GM12878 (cell line): ENCODE data around the gene PDPK1. TPM values are rescaled to one million over a fixed set of nuclear protein-coding genes. Genes with fewer than 3 reads are reported as not detected.

ENCODE experiments used
- ATAC-seq: fragments of 200-7000 bp; cut with Tn5 transposase; 3 replicates; pipeline ENCODE4 v1.9.1; 2020; ENCODE audit warnings: mild to moderate bottlenecking, moderate library complexity
- BruUV-seq: library from RNA; stranded (reverse); fragments of 400-500 nt; replicated peaks from 2 replicates; lab custom pipeline; 2021; lab: Mats Ljungman, UMichigan
- CTCF ChIA-PET: fragments of 300-600 bp; sonication (Branson Sonifier 250); formaldehyde crosslinking; extraction: SDS; loops from one replicate; lab custom pipeline; 2021; ENCODE audit warnings: inconsistent platforms; lab: Yijun Ruan, JAX
- POLR2A ChIA-PET: fragments of 350-600 bp; formaldehyde crosslinking; extraction: SDS; loops from one replicate; lab custom pipeline; 2021; ENCODE audit warnings: inconsistent platforms; lab: Charles Lee
- RAD21 ChIA-PET: fragments of 300-600 bp; sonication (Branson Sonifier 250); formaldehyde crosslinking; loops from one replicate; lab custom pipeline; 2023; ENCODE audit warnings: antibody characterized with exemption; ENCODE audit not compliant: unreplicated experiment; lab: Charles Lee
- SMC1A ChIA-PET: fragments of 300-600 bp; sonication (Branson Sonifier 250); formaldehyde crosslinking; loops from one replicate; lab custom pipeline; 2023; ENCODE audit not compliant: unreplicated experiment, uncharacterized antibody; lab: Charles Lee
- DNase-seq: peaks from one replicate; pipeline ENCODE4 v3.0.0-alpha.2; 2011; ENCODE audit warnings: low read depth, low spot score
- FAIRE-seq: peaks from 3 replicates; lab custom pipeline; 2011; peaks lifted over from hg19 to GRCh38; lab: Jason Lieb, UNC
- H2AFZ ChIP-seq: 2 replicates; pipeline ENCODE4 v1.6.0; 2011; ENCODE audit warnings: low read depth, low read length, control low read depth; ENCODE audit not compliant: control insufficient read depth
- H3K27ac ChIP-seq: 2 replicates; pipeline ENCODE4 v1.5.1; 2011; ENCODE audit warnings: control low read depth; ENCODE audit not compliant: control insufficient read depth, insufficient read depth
- H3K27me3 ChIP-seq, 2 experiments: replicated peaks in 1 of 2; 2 replicates each; pipeline versions ENCODE4 v1.6.0 to v1.6.1; 2011; ENCODE audit warnings: low read length in 1 of 2; ENCODE audit not compliant: control insufficient read depth in 2 of 2, insufficient read depth in 2 of 2
- H3K36me3 ChIP-seq, 2 experiments: 2 replicates each; pipeline ENCODE4 v1.5.1; 2011; ENCODE audit warnings: low read length in 1 of 2; ENCODE audit not compliant: control insufficient read depth in 2 of 2, insufficient read depth in 2 of 2
- H3K4me1 ChIP-seq: 2 replicates; pipeline ENCODE4 v1.6.1; 2011; ENCODE audit warnings: mild to moderate bottlenecking, low read length, moderate library complexity, mixed read lengths; ENCODE audit not compliant: control insufficient read depth, insufficient read depth
- H3K4me2 ChIP-seq: 2 replicates; pipeline ENCODE4 v1.6.0; 2011; ENCODE audit warnings: control low read depth; ENCODE audit not compliant: control insufficient read depth, insufficient read depth
- H3K4me3 ChIP-seq: fragments of 200-600 bp; sonication (generic); 2 replicates; pipeline ENCODE4 v1.5.1; 2016
- H3K79me2 ChIP-seq: 2 replicates; pipeline ENCODE4 v1.6.0; 2011; ENCODE audit warnings: low read length; ENCODE audit not compliant: control insufficient read depth, insufficient read depth
- H3K9ac ChIP-seq: 2 replicates; pipeline ENCODE4 v1.8.0; 2011; ENCODE audit warnings: low read length, control low read depth, mixed read lengths; ENCODE audit not compliant: control insufficient read depth, insufficient read depth
- H3K9me3 ChIP-seq: replicated peaks from 3 replicates; pipeline ENCODE4 v1.5.1; 2011; ENCODE audit warnings: mild to moderate bottlenecking, low read length; ENCODE audit not compliant: control insufficient read depth, insufficient read depth
- H4K20me1 ChIP-seq: 2 replicates; pipeline ENCODE4 v1.6.0; 2011; ENCODE audit not compliant: control insufficient read depth, insufficient read depth
- REST ChIP-seq: IDR thresholded peaks from 2 replicates; pipeline ENCODE4 v1.6.1; 2012; ENCODE audit warnings: mild to moderate bottlenecking, low read depth, low read length
- SREBF1 ChIP-seq: IDR thresholded peaks from 2 replicates; pipeline ENCODE4 v1.6.1; 2012; ENCODE audit warnings: mild to moderate bottlenecking, low read length
- SUPT20H ChIP-seq: IDR thresholded peaks from 2 replicates; pipeline ENCODE4 v1.6.1; 2011; ENCODE audit warnings: low read depth, mild to moderate bottlenecking, low read length, moderate library complexity, borderline replicate concordance; ENCODE audit not compliant: control insufficient read depth
- WGBS: methylation state at CpG from one replicate; pipeline ENCODE4 v1.1.6; 2016; ENCODE audit warnings: low lambda C conversion rate; ENCODE audit not compliant: insufficient replicate concordance, insufficient coverage; ENCODE audit errors: missing lambda C conversion rate; 5-methylcytosine and 5-hydroxymethylcytosine counted together
- in situ Hi-C: fragments of 300-500 bp; cut with MboI; formaldehyde crosslinking; loops from 9 replicates; pipeline ENCODE4 v1.14.3; 2018; ENCODE audit warnings: mixed read lengths
- intact Hi-C: fragments of 100-400 bp; cut with micrococcal nuclease; formaldehyde crosslinking; loops from one replicate; pipeline ENCODE4 v1.14.2; 2022; ENCODE audit not compliant: unreplicated experiment
- polyA plus RNA-seq, 11 experiments: library from polyadenylated mRNA; depleted of rRNA in 4 of 11; unstranded in 6 of 11; stranded (reverse) in 5 of 11; fragments of >200 nt; fragmentation: Nextera tagmentation in 4 of 11; fragmentation: Illumina TruSeq in 1 of 11; extraction: Ambion mirVana in 4 of 11; extraction: Trizol in 1 of 11; gene quantifications; 1 replicate in 1 of 11; 2 replicates in 10 of 11; pipeline versions ENCODE4 v1.2.1 to v1.2.3, GENCODE V29; 2011 to 2016; ENCODE audit warnings: inconsistent platforms in 2 of 11, missing spikeins in 2 of 11, low read depth in 1 of 11
- total RNA-seq, 4 experiments: library from RNA; depleted of rRNA in 3 of 4; stranded (reverse); fragments of >200 nt in 3 of 4; fragmentation: Illumina TruSeq in 1 of 4; extraction: Trizol in 1 of 4; gene quantifications; 2 replicates each; pipeline versions ENCODE4 v1.2.1 to v1.2.3, GENCODE V29; 2013 to 2021

The PDPK1 gene
- total and polyA plus RNA-seq, 10 of the 15 experiments (the other 5 are each of a cell fraction or from before 2014, with no cell fraction given) = 3.9 to 41.3 (median 25.5) TPM

- H3K4me2 ChIP-seq = no peak overlapping the region
- in situ Hi-C loops = no loop called here
- no peak overlapping the region for H3K4me3 ChIP-seq
- H3K27ac ChIP-seq = no peak overlapping the region
- ChIA-PET POLR2A (no interaction called here), CTCF (no interaction called here), SMC1A (no interaction called here), RAD21 (no interaction called here)
- peaks cover 5% of the 10 kb centered on the region for H3K4me1 ChIP-seq
- DNase-seq (no peak), FAIRE-seq (no peak)
- H2AFZ ChIP-seq = no peak overlapping the region
- intact Hi-C loops = no loop called here
- no peak overlapping the region for H3K9ac ChIP-seq
- peaks cover 16% of the 10 kb centered on the region for H3K79me2 ChIP-seq
- 97% methylated on average over 12 of the region's 12 CpGs for WGBS
- H3K27me3 ChIP-seq = no peaks in the 10 kb centered on the region
- BruUV-seq = no TSS peak
- no peak for TF ChIP-seq SREBF1
- no peak for TF ChIP-seq REST
- TF ChIP-seq SUPT20H = no peak
- TF ChIP-seq, all 136 proteins: peak for 0
- 0 out of 2 replicates have a peak, but pooled peaks cover 3% of the 10 kb centered on the region for H4K20me1 ChIP-seq
- ATAC-seq = no peak
- peaks cover 4 to 17% of the 10 kb centered on the region in 2 experiments; a peak in 3 of 4 replicates for H3K36me3 ChIP-seq
- no peaks in the 10 kb centered on the region for H3K9me3 ChIP-seq
Observed at GRCh38 chr16:2609827-2610470, 72.1 kb downstream of the PDPK1 start.
